Measurements from ENCODE around the gene MYO1D. TPM values are rescaled to one million over a fixed set of nuclear protein-coding genes. Genes with fewer than 3 reads are reported as not detected.

The MYO1D gene
- total RNA-seq, 1 donor from 2014 or later, result 76.4 TPM

GRCh38 chr17:32586666-32587065 lies 290.3 kb downstream of the MYO1D start:
- no peak for DNase-seq (ENCODE audit: low read depth, low spot score)

DNA sequence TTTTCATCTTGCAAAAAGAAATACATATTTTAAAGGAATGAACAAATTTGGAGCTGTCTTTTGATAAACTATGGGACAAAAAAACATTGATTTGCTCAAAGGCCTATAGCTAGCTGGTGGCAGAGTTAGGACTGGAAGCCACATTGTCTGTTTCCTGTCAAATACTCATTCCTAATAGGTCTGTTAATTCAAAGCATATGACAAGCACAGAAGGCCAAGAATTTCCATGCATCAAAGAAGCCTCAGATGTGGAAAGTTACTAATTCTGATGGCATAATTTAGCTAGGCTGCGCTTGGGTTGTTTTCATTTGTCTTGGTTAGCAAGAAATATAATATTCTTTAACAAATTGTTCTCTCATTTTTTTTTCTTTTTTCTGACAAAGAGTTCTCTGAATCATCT lies 292.1 kb downstream of the MYO1D start:
- DNase-seq (ENCODE audit: low read depth, low spot score), result no peak

- no peak for DNase-seq (ENCODE audit: low read depth, low spot score)
These were observed 293.9 kb downstream of the MYO1D start for GRCh38 chr17:32583053-32583452.

GRCh38 chr17:32575852-32576251 lies 301.1 kb downstream of the MYO1D start:
- DNase-seq (ENCODE audit: low read depth, low spot score), result no peak

- no peak for DNase-seq (ENCODE audit: low read depth, low spot score)
These were observed 306.9 kb downstream of the MYO1D start for GRCh38 chr17:32570081-32570396.

DNA sequence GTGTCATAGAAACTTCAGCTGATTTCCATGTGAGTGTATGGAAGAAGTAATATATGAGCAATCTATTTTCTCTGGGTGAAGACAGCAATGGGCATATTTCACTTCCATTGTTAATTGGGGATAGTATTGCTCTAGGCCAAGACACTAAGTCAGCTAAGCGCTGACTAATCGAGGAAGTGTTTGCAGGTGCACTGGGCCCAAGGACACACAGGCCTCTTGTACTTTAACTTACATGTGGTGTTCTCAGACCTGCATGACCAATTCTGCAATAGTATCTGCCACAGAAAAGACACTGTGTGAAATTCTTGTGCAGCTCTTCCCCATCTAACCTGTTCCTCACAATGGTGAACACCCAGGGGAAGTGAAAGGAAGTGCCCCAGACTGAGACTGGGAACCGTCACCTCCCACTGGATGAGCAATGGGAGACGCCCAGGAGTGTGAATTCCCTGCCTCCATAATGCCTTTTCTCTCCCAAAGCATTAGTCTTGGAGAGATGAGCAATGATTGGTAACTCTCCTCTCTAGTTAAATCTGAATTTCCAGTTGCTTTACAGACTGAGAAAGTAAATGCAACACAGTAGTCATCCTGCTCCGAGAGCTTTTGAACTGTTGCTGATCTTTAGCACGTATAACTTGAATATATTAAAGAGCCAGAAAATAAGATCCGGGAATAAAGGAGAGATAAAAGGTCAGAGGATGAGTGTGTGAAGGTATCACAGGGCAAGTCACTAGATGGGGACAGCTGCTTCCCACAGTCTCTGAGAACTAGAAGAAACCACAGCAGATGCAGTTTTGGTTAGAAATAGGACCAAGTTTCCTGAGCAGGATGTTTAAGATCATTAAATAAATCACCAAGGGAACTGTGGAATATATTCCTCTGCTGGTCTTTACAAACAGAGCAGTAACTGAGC lies 307.5 kb downstream of the MYO1D start:
- no peak for DNase-seq (ENCODE audit: low read depth, low spot score)

DNA sequence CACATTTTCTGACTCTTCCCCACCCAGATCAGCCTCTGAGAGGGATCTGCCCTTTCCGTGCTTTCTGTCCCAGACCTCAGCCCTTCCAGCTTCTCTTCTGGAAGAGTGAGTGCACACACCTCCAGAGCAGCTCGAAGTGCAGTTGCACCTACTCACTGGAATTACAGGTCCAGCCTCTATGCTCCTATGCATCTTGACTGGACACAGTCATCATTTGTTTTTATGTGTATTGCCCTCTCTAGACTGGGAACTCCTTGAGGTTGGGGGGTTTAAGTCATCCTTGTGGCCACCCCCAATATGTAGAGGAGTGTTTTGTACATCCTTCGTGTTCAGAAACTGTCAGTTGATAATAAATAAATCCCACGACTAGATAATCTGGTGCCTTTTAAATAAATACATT lies 308.2 kb downstream of the MYO1D start:
- DNase-seq (ENCODE audit: low read depth, low spot score), result no peak

- DNase-seq (ENCODE audit: low read depth, low spot score), result no peak
These were observed 309.4 kb downstream of the MYO1D start for GRCh38 chr17:32567511-32567910.

DNA sequence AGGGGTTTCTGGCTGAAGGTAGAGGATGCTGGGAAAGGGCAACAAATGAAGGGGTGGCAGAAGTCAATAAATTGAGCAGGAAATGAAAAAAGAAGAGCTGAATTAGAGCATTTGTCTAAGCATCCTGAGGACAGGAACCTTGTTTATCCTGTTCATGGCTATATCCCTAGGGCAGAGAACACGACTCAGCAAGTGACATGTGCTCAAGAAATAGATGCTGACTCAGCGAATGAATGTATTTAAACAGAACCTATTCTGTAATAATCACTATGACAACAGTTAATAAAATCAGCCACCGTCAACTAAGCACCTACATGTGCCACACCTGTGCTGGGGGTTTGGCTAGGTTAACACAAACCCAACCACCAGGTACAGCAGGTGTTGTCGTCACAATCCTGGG lies 309.8 kb downstream of the MYO1D start:
- DNase-seq (ENCODE audit: low read depth, low spot score), result no peak

GRCh38 chr17:32566303-32566702 lies 310.6 kb downstream of the MYO1D start:
- DNase-seq (ENCODE audit: low read depth, low spot score), result no peak

DNA sequence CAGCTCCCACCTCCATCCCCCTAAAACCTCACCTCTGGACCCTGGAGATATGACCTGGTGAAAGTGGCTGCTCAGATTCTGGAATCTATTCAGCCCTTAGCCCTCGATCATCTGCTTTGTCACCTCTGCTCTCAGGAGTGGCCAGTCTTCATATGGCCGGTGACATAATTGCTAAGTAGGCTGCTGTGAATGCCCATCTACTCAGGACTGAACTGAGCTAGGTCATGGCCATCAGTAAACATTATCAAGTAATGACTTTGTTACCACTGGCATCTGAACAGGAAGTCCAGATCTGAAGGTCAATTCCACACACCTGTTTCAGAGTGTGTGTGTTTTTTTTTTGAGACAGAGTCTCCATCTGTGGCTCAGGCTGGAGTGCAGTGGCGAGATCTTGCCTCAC lies 311.5 kb downstream of the MYO1D start:
- DNase-seq (ENCODE audit: low read depth, low spot score), result no peak

GRCh38 chr17:32564325-32564724 lies 312.6 kb downstream of the MYO1D start:
- no peak for DNase-seq (ENCODE audit: low read depth, low spot score)

DNA sequence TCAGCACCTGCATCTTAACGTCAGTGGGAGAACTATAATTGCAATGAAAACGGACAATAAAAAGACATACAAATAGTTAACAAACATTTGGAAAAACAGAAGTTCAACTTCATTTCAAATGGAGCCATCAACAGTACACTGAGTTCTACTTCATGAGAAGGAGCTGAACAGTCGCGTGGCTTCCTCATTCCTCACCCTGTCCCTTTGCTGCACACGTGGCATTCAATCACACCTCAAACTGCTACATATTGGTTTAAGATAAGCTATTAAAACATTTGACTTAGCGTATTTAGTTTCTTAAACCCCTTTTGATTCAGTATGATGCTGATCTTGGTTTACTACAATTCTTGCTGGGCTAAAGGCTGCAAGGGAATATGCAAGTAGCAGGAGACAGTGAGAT lies 313.3 kb downstream of the MYO1D start:
- DNase-seq (ENCODE audit: low read depth, low spot score), result no peak

DNA sequence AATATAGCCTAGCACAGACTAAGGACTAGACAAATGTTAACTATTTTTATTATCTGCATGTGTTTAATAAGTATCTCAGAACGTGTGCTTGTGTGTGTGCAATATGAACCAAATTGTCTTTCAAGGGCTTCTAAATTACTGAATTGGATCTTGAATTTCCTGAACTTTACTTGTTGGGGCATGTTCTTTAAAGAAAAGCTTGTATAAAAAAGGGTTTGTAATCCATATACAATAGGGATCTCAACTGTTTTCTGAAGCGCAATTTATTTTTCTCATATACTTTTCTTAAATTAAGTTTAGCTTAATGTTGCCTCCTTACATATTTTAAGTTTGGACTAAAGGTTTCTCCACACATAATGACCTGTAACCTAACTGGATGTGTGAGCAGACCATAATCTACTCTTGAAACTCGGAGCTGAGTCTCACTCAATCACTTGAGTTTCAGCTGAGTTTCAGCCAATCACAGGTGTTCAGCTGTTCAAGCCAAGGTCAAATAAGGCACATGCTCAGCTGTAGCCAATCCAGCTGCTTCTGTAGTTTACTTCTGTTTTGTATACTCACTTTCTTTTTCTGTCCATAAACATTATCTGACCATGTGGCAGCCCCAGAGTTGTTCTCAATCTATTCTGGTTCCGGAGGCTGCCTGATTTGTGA lies 317.8 kb downstream of the MYO1D start:
- DNase-seq (ENCODE audit: low read depth, low spot score), result no peak

GRCh38 chr17:32558326-32558955 lies 318.5 kb downstream of the MYO1D start:
- no peak for DNase-seq (ENCODE audit: low read depth, low spot score)

DNA sequence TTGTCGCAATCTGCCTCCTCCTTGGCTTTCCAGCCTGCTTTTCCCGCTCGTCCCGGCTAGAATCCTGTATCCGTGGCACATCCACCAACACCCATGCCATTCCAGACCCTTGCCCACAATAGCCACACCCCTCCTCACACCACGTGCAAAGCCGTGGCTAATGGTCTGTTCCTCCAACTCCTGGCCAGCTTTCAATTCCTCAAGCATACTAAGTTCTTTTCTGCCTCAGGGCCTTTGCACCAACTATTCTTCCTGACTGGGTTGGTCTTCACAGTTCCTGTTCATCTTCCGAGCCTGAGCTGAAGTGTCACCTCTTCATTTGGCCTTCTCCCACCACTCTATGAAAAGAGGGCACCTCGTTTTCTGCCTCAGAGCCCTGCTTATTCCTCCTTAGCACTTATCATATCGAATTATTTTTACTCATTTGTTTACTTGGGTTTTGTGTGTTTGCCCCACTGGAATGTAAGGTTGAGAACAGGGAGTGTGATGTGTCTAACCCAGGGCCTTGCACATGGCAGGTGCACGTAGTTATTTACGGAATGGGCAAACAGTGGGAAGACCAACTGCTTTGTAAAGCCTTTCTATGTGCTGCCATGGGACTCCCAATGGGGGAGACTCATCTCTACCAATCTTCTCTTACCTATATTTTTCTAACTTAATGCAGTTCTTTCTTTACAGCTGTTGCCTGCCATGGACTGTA lies 321.2 kb downstream of the MYO1D start:
- DNase-seq (ENCODE audit: low read depth, low spot score), result no peak

- no peak for DNase-seq (ENCODE audit: low read depth, low spot score)
These were observed 323.8 kb downstream of the MYO1D start for GRCh38 chr17:32553168-32553567.

- DNase-seq (ENCODE audit: low read depth, low spot score), result no peak
These were observed 324.6 kb downstream of the MYO1D start for GRCh38 chr17:32552280-32552679.

GRCh38 chr17:32551186-32551955 lies 325.6 kb downstream of the MYO1D start:
- peak; percentile 37 for DNase-seq (ENCODE audit: low read depth, low spot score)

DNA sequence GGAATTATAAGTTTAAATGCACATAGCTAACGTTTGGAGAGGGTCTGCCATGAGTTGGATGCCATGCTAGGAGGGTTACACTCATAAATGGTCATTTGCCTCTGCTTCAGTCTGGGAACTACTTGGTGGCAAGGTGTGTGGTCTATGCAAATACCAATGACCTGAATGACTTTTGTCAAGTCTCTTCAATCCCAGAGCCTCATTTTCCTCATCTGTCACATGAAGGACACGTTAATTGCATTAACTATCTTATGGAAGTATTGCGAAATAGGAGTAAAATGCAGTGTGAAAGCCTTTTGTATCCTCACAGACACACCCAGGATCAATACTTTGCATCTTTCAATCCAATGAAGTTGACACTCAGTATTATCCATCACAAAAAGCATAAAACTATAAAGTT lies 327.4 kb downstream of the MYO1D start:
- DNase-seq (ENCODE audit: low read depth, low spot score), result no peak

- DNase-seq (ENCODE audit: low read depth, low spot score), result no peak
These were observed 330.9 kb downstream of the MYO1D start for GRCh38 chr17:32546031-32546444.
